ENCODE data around the gene PRRG4.

DNA sequence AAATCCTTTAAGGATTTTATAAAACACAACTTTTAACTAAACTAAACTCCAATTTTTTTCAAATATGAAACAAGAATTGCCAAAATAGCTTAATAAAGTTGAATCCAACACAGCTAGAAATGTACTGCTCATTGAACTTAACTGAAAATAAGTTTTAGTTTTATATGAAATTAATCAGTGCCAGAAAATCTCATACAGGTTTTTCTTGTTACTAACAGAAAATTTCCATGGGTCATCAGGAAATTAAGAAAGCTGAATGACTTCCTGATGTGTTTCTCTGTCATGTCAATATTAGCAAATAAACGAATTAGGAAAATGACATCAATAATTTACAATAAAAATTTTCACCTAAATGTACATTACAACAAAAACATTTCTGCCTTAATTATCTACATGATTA, 38.8 kb upstream of the PRRG4 start:
- TF ChIP-seq, protein P1, sequence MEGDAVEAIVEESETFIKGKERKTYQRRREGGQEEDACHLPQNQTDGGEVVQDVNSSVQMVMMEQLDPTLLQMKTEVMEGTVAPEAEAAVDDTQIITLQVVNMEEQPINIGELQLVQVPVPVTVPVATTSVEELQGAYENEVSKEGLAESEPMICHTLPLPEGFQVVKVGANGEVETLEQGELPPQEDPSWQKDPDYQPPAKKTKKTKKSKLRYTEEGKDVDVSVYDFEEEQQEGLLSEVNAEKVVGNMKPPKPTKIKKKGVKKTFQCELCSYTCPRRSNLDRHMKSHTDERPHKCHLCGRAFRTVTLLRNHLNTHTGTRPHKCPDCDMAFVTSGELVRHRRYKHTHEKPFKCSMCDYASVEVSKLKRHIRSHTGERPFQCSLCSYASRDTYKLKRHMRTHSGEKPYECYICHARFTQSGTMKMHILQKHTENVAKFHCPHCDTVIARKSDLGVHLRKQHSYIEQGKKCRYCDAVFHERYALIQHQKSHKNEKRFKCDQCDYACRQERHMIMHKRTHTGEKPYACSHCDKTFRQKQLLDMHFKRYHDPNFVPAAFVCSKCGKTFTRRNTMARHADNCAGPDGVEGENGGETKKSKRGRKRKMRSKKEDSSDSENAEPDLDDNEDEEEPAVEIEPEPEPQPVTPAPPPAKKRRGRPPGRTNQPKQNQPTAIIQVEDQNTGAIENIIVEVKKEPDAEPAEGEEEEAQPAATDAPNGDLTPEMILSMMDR (conservative IDR thresholded peaks at IDR 0.05): no peak
- no peak for TF ChIP-seq EZH2 (IDR thresholded peaks at IDR 0.05; ENCODE audit: low read depth)

Data from PC-9 (cell line).